Measurements from ENCODE around the gene ABCG2.

GRCh38 chr4:88208156-88208555 is 49.7 kb upstream of the ABCG2 start:
- TF ChIP-seq CTCF (conservative IDR thresholded peaks at IDR 0.05; ENCODE audit: low read depth, low read length): no peak
- TF ChIP-seq EZH2 (IDR thresholded peaks at IDR 0.05; ENCODE audit: borderline replicate concordance, low read depth, low read length, poor library complexity, severe bottlenecking): no peak
